Measurements from ENCODE around the gene TMEM59L. TPM values are rescaled to one million over a fixed set of nuclear protein-coding genes. Genes with fewer than 3 reads are reported as not detected.

TMEM59L gene
- total and polyA plus RNA-seq, 10 of the 15 experiments (the other 5 are each of a cell fraction or from before 2014, with no cell fraction given): 0.06 TPM; not detected in 9

DNA sequence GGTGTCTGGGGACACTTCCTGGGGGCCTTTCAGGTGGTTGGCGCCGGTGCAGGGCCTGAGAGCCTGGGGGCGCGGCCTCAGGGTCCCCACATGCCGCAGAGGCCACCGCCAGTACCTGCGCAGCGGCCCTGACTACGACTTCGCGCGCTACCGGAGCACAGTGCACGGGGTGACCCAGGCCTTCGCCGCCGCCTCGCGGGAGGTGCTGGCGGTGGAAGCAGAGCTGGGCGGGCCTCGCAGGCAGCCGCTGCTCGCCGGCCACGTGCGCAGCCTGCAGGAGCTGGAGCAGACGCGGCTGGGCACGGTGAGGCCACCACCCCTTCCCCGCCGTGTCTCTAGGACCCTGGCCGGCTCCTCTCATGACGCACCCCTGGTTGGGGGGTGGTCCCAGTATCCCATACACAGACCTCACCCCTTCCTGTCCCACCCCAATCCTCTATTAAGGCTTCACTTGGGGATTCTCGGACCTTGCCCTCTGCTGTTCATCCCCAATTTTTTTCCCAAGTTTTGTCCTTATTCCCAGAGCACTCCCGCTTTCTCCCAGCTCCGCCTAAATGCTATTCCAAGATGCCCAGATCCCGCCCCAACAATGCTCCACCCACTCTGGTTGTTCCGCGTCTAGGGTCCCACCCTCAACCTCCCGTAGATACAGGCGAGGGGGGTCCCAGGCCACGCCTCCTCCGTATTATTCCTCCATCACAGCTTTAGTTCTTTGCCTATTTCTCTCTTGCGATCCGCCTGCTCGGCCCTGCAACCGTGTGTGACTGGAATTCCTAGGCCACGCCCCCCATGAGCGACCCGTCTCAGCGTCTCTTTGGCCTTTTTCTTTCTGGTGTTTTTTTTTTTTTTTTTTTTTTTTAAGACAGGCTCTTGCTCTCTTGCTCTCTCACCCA, 23.0 kb upstream of the TMEM59L start:
- H3K27me3 ChIP-seq (replicated peaks in 1 of 2; ENCODE audit: control insufficient read depth in 2 of 2, insufficient read depth in 2 of 2, low read length in 1 of 2): peaks cover 0 to 2% of the 10 kb centered on the region in 2 experiments; a peak in 1 of 4 replicates
- peak overlapping the region; percentile 70 for H3K4me3 ChIP-seq
- no TSS peak for BruUV-seq (replicated peaks)
- peak overlapping the region; percentile 72 for H2AFZ ChIP-seq (ENCODE audit: control insufficient read depth, low read depth, low read length)
- H3K27ac ChIP-seq (ENCODE audit: control insufficient read depth, insufficient read depth): peak overlapping the region; percentile 72
- no peaks in the 10 kb centered on the region for H3K9me3 ChIP-seq (replicated peaks; ENCODE audit: control insufficient read depth, insufficient read depth, low read length)
- ATAC-seq (peak; percentile 73), DNase-seq (ENCODE audit: low read depth, low spot score) (no peak), FAIRE-seq (no peak)
- intact Hi-C loops (cut with micrococcal nuclease; ENCODE audit: unreplicated experiment): loop anchor here (2.0 to 5.0 kb wide), 5 partner anchors 47 to 258 kb away; partner anchors contain the start of genes ELL, FKBP8 and UPF1
- peaks cover 4% of the 10 kb centered on the region; the same call in 1 of the 2 replicates for H3K79me2 ChIP-seq (ENCODE audit: control insufficient read depth, insufficient read depth, low read length)
- H3K36me3 ChIP-seq (ENCODE audit: control insufficient read depth in 2 of 2, insufficient read depth in 2 of 2, low read length in 1 of 2): peaks cover 0 to 3% of the 10 kb centered on the region in 2 experiments; a peak in 1 of 4 replicates
- ChIA-PET SMC1A (ENCODE audit: uncharacterized antibody, unreplicated experiment) (interaction anchor here (0.7 to 5.2 kb wide), 12 partner anchors 13 to 259 kb away, joined by 3 to 44 read pairs (median 3); partner anchors contain the start of genes KXD1 and UBA52), POLR2A (interaction anchor here (0.6 to 6.0 kb wide), 7 partner anchors 17 to 194 kb away, joined by 3 to 43 read pairs (median 21); partner anchors contain the start of genes ELL, FKBP8, KXD1 and UBA52), RAD21 (ENCODE audit: unreplicated experiment) (interaction anchor here (1.2 to 4.8 kb wide), 5 partner anchors 31 to 139 kb away, joined by 3 to 35 read pairs (median 20); partner anchors contain the start of genes ELL, FKBP8 and KXD1), CTCF (interaction anchor here (0.6 to 6.0 kb wide), 21 partner anchors 9 to 398 kb away, joined by 3 to 64 read pairs (median 5); partner anchors contain the start of genes ELL, FKBP8, KXD1 and UBA52)
- H4K20me1 ChIP-seq (ENCODE audit: control insufficient read depth, insufficient read depth): no peaks in the 10 kb centered on the region; the same call in 1 of the 2 replicates
- peak overlapping the region; percentile 66 for H3K9ac ChIP-seq (ENCODE audit: control insufficient read depth, insufficient read depth, low read length)
- peak overlapping the region; percentile 98 for H3K4me2 ChIP-seq (ENCODE audit: control insufficient read depth, insufficient read depth)
- peaks cover 34% of the 10 kb centered on the region for H3K4me1 ChIP-seq (ENCODE audit: control insufficient read depth, insufficient read depth, low read length)
- 21% methylated on average over 52 of the region's 52 CpGs for WGBS (ENCODE audit: insufficient coverage, insufficient replicate concordance, low lambda C conversion rate, missing lambda C conversion rate)
- in situ Hi-C loops (cut with MboI): no loop called here
- no peak for TF ChIP-seq JUNB (IDR thresholded peaks at IDR 0.05)
- 0 out of 2 replicates have a peak, but pooled peaks have one; percentile 3 for TF ChIP-seq SIN3A (IDR thresholded peaks at IDR 0.05; ENCODE audit: low read depth, low read length)
- peak; percentile 55 to 57; a peak in 3 of 4 replicates for TF ChIP-seq IKZF2 (IDR thresholded peaks at IDR 0.05)
- no peak for TF ChIP-seq PAX8 (IDR thresholded peaks at IDR 0.05)
- no peak for TF ChIP-seq CREM (IDR thresholded peaks at IDR 0.05; ENCODE audit: low read depth)
- TF ChIP-seq, protein P1, sequence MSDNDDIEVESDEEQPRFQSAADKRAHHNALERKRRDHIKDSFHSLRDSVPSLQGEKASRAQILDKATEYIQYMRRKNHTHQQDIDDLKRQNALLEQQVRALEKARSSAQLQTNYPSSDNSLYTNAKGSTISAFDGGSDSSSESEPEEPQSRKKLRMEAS (IDR thresholded peaks at IDR 0.05; ENCODE audit: low read depth, low read length): peak; percentile 97
- TF ChIP-seq HDAC6 (IDR thresholded peaks at IDR 0.05; ENCODE audit: unreplicated experiment): no peak
- no peak for TF ChIP-seq STAT3 (IDR thresholded peaks at IDR 0.05; ENCODE audit: low read depth, low read length)
- no peak for TF ChIP-seq EZH2 (IDR thresholded peaks at IDR 0.05; ENCODE audit: borderline replicate concordance, control insufficient read depth, low read depth, low read length)
- TF ChIP-seq, protein P2, sequence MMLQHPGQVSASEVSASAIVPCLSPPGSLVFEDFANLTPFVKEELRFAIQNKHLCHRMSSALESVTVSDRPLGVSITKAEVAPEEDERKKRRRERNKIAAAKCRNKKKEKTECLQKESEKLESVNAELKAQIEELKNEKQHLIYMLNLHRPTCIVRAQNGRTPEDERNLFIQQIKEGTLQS (IDR thresholded peaks at IDR 0.05; ENCODE audit: borderline replicate concordance, extremely low read depth, low read depth, low read length): no peak
- TF ChIP-seq LARP7 (IDR thresholded peaks at IDR 0.05): peak; percentile 17; the same call in 1 of the 2 replicates
- TF ChIP-seq USF2 (IDR thresholded peaks at IDR 0.05; ENCODE audit: borderline replicate concordance, low read depth, low read length): no peak
- TF ChIP-seq, protein P3, sequence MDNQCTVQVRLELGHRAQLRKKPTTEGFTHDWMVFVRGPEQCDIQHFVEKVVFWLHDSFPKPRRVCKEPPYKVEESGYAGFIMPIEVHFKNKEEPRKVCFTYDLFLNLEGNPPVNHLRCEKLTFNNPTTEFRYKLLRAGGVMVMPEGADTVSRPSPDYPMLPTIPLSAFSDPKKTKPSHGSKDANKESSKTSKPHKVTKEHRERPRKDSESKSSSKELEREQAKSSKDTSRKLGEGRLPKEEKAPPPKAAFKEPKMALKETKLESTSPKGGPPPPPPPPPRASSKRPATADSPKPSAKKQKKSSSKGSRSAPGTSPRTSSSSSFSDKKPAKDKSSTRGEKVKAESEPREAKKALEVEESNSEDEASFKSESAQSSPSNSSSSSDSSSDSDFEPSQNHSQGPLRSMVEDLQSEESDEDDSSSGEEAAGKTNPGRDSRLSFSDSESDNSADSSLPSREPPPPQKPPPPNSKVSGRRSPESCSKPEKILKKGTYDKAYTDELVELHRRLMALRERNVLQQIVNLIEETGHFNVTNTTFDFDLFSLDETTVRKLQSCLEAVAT (IDR thresholded peaks at IDR 0.05): peak; percentile 82
- TF ChIP-seq SREBF2 (IDR thresholded peaks at IDR 0.05; ENCODE audit: low read length): no peak
- TF ChIP-seq NR2F1 (conservative IDR thresholded peaks at IDR 0.05): peak; percentile 49; the same call in 1 of the 2 replicates
- no peak for TF ChIP-seq ZSCAN29 (IDR thresholded peaks at IDR 0.05)
- TF ChIP-seq BACH1 (IDR thresholded peaks at IDR 0.05; ENCODE audit: borderline replicate concordance): peak; percentile 12; the same call in 1 of the 2 replicates
- 0 out of 2 replicates have a peak, but pooled peaks have one; percentile 24 for TF ChIP-seq TARDBP (IDR thresholded peaks at IDR 0.05; ENCODE audit: borderline replicate concordance)
- TF ChIP-seq STAT1 (conservative IDR thresholded peaks at IDR 0.05): no peak
